ENCODE measurements around the gene KRTAP3-3.
"Not testable (repeated sequence)": the region's sequence is repeated elsewhere in the genome, so short reads cannot be mapped to it uniquely, and the experiment has no call there.

KRTAP3-3 gene

GRCh38 chr17:40993839-40994238 lies at the start of gene KRTAP3-3:
KRTAP3-3 (minus strand) TSS chr17:40994164; CDS start chr17:40994097, 67 bp downstream.
- in situ Hi-C loops (cut with MboI; ENCODE audit: low sequenced_read_pairs), result no loop called here

- in situ Hi-C loops (cut with MboI; ENCODE audit: low sequenced_read_pairs), result no loop called here
Measured at GRCh38 chr17:41042953-41043352, 49.0 kb upstream of the KRTAP3-3 start.

- in situ Hi-C loops (cut with MboI; ENCODE audit: low sequenced_read_pairs), result not testable (repeated sequence)
Measured at GRCh38 chr17:41040783-41041571, 47.0 kb upstream of the KRTAP3-3 start, which contains the start of gene KRTAP1-1. KRTAP1-1 (minus strand) TSS chr17:41041450; CDS start chr17:41041397, 53 bp downstream.

GRCh38 chr17:41037853-41038350 lies 43.9 kb upstream of the KRTAP3-3 start:
- in situ Hi-C loops (cut with MboI; ENCODE audit: low sequenced_read_pairs), result no loop called here

- in situ Hi-C loops (cut with MboI; ENCODE audit: low sequenced_read_pairs), result not testable (repeated sequence)
Measured at GRCh38 chr17:41034346-41034935, 40.5 kb upstream of the KRTAP3-3 start, which contains the start of gene KRTAP1-3. KRTAP1-3 (minus strand) TSS chr17:41034874; CDS start chr17:41034821, 53 bp downstream.

- in situ Hi-C loops (cut with MboI; ENCODE audit: low sequenced_read_pairs), result no loop called here
Measured at GRCh38 chr17:41029633-41030245, 35.8 kb upstream of the KRTAP3-3 start, which contains the start of gene KRTAP1-4. KRTAP1-4 (minus strand) TSS chr17:41030195; CDS start chr17:41030078, 117 bp downstream.

GRCh38 chr17:41026715-41027471 lies 32.9 kb upstream of the KRTAP3-3 start, which contains the start of gene KRTAP1-5:
KRTAP1-5 (minus strand) TSS chr17:41027208; CDS start chr17:41027155, 53 bp downstream.
- in situ Hi-C loops (cut with MboI; ENCODE audit: low sequenced_read_pairs), result no loop called here

GRCh38 chr17:41024697-41025096 lies 30.7 kb upstream of the KRTAP3-3 start:
- in situ Hi-C loops (cut with MboI; ENCODE audit: low sequenced_read_pairs), result no loop called here

- in situ Hi-C loops (cut with MboI; ENCODE audit: low sequenced_read_pairs), result no loop called here
Measured at GRCh38 chr17:41020336-41020735, 26.4 kb upstream of the KRTAP3-3 start.

GRCh38 chr17:41019415-41019814 lies 25.5 kb upstream of the KRTAP3-3 start:
- in situ Hi-C loops (cut with MboI; ENCODE audit: low sequenced_read_pairs), result no loop called here

GRCh38 chr17:41018541-41018940 lies 24.6 kb upstream of the KRTAP3-3 start:
- in situ Hi-C loops (cut with MboI; ENCODE audit: low sequenced_read_pairs), result no loop called here

- in situ Hi-C loops (cut with MboI; ENCODE audit: low sequenced_read_pairs), result no loop called here
Measured at GRCh38 chr17:41016578-41017215, 22.7 kb upstream of the KRTAP3-3 start.

- in situ Hi-C loops (cut with MboI; ENCODE audit: low sequenced_read_pairs), result no loop called here
Measured at GRCh38 chr17:41015454-41015853, 21.5 kb upstream of the KRTAP3-3 start.

GRCh38 chr17:41013606-41014005 lies 19.6 kb upstream of the KRTAP3-3 start:
- in situ Hi-C loops (cut with MboI; ENCODE audit: low sequenced_read_pairs), result no loop called here

- in situ Hi-C loops (cut with MboI; ENCODE audit: low sequenced_read_pairs), result no loop called here
Measured at GRCh38 chr17:41013181-41013580, 19.2 kb upstream of the KRTAP3-3 start.

GRCh38 chr17:41012326-41013120 lies 18.6 kb upstream of the KRTAP3-3 start:
- in situ Hi-C loops (cut with MboI; ENCODE audit: low sequenced_read_pairs), result no loop called here

GRCh38 chr17:41010441-41010840 lies 16.5 kb upstream of the KRTAP3-3 start:
- in situ Hi-C loops (cut with MboI; ENCODE audit: low sequenced_read_pairs), result no loop called here

- in situ Hi-C loops (cut with MboI; ENCODE audit: low sequenced_read_pairs), result no loop called here
Measured at GRCh38 chr17:41009936-41010335, 16.0 kb upstream of the KRTAP3-3 start.

- in situ Hi-C loops (cut with MboI; ENCODE audit: low sequenced_read_pairs), result no loop called here
Measured at GRCh38 chr17:41009301-41009760, 15.4 kb upstream of the KRTAP3-3 start.
